ENCODE data around the gene TTYH1.

DNA sequence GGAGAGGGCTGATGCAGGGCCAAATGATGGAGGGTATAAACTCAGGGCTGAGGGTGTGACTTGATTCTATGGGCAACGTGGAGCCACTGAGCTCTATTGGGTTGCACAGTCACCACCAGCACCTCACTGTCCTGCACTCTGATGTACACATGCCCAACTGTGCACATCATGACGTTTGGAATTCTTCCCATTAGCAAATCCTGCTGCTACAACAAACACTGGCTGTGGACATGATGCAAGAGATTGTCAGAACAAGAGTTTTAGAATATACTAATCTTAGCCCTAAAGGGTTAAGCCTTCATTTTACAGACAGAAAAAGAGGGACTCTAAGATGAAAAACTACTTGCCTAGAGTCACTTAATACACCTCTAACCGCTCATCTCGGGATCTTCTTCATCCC lies 2.4 kb upstream of the TTYH1 start:
- no peak for TF ChIP-seq YY1 (IDR thresholded peaks at IDR 0.05; ENCODE audit: low read depth)
- TF ChIP-seq RAD21 (IDR thresholded peaks at IDR 0.05; ENCODE audit: low read depth) = no peak
- no peak for TF ChIP-seq REST (IDR thresholded peaks at IDR 0.05; ENCODE audit: low read depth)

Data from Ishikawa (cell line).